SK-MEL-5 (cell line): ENCODE results near the gene VSIG10L2. TPM values are rescaled to one million over a fixed set of nuclear protein-coding genes. Genes with fewer than 3 reads are reported as not detected.

ENCODE experiments used
- DNase-seq: peaks from one replicate; pipeline ENCODE4 v3.0.0-alpha.2; 2016; ENCODE audit warnings: low read depth, low spot score
- in situ Hi-C: cut with HindIII; loops from 2 replicates; pipeline ENCODE4 v1.10.0; 2016; ENCODE audit warnings: low sequenced_read_pairs, high pct_unique_total_duplicates, low pct_unique_long_range_greater_than_20kb
- total RNA-seq: library from RNA; depleted of rRNA; stranded (reverse); fragments of >200 nt; shearing (Covaris generic); gene quantifications from 2 replicates; pipeline ENCODE4 v1.2.3, GENCODE V29; 2014

VSIG10L2 gene
- total RNA-seq, 1 experiment from 2014 or later: not detected

DNA sequence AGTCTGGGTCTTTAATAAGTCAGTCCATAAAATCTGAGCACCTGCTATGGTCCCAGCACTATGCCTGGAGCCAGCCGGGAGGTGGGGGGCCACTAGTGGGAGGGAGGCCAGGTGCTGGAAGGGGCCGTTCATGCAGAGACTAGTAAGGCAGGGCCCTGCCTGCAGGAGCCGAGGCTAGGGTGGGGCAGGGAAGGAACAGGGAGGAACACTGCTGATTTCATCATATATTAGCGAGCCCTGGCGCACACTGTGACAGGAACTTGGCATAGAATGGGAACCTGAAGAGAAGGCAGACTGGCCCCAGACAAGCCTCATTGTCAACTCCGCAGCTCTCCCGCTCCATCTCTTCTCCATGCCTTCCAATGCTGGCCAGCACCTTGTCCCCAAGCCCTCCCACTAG lies 7.1 kb downstream of the VSIG10L2 start:
- DNase-seq: no peak
- in situ Hi-C loops: no loop called here

DNA sequence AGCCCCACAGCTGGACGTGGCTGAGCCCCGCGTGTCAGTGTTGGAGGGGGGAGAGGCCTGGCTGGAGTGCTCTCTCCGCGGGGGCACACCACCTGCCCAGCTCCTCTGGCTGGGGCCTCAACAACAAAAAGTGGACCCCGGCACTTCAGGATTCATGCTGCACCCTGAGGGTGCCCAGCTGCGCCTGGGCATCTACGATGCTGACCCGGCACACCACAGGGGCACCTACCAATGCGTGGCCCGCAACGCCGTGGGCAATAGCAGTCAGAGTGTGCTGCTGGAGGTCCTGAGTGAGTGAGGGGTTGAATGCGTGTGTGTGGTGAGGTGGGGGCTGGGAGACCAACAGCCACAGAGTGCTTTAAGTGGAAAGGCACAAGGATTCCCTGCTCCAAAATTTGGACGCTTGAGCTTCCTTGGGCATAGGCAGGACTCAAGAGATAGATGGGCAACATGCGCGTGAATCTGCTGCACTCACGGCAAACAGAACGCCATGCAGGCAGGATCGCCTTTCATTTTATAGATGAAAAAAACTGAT lies 7.6 kb downstream of the VSIG10L2 start:
- DNase-seq: no peak
- in situ Hi-C loops: no loop called here

DNA sequence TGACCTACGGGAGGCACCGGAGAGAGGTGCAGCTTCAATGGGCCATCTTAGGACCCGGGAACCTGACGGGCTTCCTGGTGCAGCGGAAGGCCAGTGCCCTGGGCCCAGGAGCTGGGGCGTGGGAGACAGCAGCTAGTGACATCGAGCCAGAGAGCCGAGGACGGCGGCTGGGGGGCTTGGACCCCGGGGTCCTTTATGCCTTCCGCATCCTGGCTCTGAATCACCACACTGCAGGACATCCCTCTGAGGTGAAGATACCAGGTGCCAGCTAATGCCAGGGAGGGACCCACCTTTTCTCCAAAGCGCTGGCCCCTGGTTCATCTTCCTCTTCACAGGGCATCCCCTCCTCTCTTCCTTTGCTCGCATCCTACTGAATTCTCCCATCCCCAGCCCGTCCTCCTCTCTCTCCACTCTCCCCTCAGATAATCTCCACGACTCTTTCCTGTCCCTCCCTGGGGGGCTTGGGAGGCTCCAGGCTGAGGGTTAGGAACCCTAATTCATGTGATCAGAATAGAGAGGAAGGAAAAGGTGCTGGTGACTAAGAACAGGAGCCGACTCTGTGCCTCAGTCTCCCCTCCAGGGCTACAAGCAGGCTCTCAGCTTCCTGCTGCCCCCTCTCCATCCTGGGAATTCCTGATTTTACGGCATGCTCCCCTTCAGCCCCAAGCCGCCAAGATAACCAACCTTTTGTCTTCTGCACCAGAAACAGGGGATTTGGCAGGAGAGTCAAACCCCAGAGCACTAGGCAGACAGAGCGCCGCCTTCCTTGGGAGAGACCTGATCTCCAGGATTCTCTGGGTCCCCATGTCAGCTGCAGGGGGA lies 8.5 kb downstream of the VSIG10L2 start:
- no peak for DNase-seq
- in situ Hi-C loops: no loop called here

DNA sequence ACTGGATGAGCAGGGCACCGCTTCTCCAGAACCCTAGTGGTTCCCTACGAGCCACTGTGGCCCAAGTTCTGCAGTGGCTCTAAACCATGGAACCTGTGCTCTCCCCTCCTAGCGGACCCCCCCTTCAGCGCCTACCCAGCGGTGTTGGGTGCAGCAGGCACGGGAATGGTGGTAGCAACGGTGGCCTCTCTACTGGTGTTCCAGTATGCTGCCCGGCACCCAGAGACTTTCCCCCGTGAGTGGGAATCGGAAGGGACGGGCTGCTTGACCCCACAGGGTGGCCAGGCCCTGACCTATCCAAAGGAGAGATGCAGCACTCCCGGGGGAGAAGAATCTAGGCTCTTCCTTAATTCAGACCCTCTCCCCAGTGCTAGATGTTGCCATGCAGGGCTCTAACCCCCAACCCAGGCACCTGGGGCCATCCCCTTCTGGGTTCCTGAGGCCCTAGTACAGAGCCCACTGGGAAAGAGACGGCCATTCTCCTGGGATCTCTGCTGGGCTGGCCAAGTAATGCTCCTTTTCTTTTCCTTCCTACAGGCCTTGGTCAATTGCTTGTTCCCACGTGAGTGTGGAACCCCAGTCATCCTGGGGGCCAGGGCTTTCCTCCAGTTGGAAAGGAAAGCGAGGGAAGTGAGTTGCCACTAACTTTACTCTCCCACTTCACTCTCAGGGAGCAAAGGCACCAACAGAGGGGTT lies 9.2 kb downstream of the VSIG10L2 start:
- in situ Hi-C loops: no loop called here
- no peak for DNase-seq

DNA sequence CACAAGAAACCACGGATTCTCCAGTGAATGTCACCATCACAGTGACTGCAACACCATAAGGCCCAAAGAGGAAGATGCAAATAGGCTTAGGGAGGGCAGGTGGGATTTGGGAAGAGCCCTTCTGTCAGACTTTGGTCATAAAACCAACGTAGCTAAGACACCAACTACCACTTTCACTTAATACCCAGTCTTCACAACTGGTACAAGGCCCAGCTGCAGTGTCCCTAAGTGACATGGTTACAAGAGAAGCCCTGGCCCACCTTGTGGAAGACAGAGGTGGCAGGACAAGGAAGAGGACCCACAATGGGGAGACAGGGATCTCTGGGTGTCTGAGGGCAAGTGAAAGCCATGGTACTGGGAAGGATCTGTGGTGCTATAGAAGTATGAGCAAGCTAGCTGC lies 10.0 kb downstream of the VSIG10L2 start:
- in situ Hi-C loops: no loop called here
- DNase-seq: no peak

DNA sequence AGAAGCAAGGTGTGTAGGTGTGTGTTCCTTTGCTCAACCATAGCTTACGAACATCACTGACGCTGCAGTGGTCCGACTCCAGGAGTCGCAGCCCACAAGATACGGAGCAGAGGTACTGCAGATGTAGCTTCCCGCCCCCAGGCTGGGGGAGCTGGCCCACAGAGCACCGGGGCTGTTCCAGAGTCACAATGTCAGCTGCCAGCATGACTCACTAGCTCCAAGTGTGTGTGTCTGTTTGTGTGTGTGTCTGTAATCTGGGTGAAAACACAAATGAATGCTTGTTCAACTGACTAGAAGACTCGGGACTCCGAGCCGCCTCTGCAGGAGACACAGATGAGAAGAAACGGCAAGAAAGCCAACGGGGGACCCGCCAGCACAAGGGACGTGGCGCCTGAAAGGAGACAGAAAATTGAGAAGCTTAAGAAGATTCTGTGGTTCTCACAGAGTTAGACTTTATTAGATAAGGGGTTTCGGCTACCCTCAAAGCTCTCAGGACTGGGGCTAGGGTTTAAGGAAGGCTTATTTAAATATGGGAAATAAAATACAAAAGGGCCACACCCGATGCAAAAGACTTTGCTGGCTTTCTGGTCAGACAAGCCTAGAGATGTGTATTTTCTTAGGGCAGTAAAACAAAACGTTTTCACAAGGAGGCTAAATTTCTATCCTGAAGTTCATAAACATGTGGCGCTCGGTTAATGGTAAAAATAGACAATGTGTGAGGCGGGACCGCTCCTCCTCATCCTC lies 10.7 kb downstream of the VSIG10L2 start:
- peak; percentile 53 for DNase-seq
- in situ Hi-C loops: no loop called here

DNA sequence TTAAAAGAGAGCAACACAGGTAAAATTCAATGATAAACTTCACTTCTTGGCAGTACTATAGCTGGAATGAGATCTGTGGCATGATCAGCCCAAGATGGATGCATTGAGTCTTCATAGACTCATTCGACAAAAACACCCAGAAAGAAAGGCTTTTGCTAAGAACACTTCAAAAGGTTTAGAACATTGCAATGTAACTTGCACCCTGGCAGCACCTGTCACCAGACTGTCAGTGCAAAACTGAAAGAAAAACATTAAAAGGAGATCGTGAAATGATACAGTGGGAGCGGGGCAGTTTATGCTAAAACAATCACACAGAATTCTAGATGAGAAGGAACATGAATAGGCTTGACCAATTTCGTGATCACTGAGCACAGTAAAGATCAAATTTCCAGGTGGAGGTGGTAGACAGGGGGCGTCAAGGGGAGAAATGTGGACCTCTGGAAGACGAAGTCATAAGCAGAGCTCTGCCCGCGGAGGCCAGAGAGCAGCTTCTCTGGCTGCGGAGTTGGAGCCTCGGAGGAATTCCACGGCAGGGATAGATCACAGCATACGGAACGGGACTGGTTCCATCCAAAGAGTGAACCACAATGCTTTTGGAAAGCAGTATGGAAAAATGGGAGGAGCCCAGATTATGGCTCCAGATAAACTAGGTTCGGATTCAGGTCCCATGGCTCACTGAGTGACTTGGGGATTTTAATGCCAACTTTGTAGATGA lies 11.9 kb downstream of the VSIG10L2 start:
- in situ Hi-C loops: no loop called here
- no peak for DNase-seq

DNA sequence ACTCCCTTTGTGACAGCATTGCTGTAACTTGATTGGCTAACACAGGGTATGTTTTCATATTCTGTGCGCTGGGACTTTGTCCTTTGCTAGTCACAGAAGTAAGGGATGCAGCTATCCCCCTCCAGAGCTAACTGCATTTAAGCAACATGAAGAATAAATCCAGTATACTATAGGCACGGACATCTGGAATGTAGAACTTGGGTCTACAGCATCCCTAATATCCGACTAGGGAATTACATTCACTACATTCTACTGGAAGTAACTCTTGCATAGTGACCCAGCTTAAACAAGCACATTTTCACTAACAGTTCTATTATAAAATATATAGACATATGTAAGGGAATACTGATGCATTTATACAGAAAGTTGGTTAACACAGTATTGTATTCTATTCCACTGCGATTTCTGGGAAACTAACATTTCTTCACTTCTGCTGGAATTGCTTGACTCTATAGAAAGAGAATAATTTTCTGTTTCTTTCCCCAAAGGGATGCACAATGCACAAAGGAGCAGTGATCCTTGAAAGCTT lies 13.1 kb downstream of the VSIG10L2 start:
- no peak for DNase-seq
- in situ Hi-C loops: no loop called here

DNA sequence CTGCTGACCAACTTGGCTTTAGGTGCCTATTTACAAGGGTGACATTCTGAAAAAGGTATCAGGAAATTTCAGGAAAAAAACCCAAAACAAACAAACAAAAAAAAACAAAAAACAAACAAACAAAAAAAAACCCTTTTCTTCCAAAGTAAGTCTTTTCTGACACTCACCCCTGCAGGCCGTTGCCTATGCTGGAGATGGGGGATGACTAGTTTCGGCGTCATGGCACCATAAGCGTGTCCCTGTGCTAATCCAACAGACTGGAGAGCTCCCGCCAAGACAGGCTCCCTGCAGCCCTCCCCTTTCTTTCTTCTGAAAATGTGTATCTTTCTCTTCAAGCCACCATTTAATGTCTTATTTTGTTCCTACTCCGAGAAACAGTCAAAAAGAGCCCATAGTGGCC lies 13.7 kb downstream of the VSIG10L2 start:
- no peak for DNase-seq
- in situ Hi-C loops: no loop called here

DNA sequence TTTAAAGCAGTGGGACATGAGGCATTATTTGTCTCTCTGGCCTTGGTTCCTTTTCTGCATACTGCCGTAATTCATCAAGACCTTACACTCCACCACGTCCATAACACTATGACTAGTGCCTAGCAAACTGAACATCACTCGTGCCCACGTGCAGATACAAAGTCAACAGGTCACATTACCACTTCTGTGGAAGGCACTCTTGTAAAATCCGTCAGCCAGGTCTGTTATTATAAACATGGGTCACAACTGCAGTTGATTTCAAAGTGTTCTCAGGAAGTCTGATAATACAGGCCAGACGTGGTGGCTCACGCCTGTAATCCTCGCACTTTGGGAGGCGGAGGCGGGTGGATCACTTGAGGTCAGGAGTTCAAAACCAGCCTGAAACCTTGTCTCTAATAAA lies 14.1 kb downstream of the VSIG10L2 start:
- in situ Hi-C loops: no loop called here
- no peak for DNase-seq

DNA sequence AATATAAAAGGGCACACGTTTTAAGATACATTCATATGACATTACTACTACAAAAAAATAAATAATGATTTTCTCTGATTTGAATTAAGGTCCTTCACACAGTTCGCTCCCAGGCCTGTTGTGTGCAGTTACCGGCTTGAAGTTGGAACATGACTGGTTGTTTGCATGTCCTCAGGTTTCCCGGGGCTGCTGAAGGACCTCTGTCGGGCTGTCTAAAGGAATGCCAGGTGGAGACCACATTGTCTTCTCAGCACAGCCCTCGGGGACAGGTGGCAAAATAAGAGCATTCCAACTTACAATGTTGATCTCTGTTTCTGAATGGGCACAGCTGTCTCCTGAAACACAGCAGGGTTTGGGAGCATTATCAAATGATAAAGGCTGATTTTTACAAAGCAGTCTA lies 14.9 kb downstream of the VSIG10L2 start:
- DNase-seq: no peak
- in situ Hi-C loops: no loop called here

DNA sequence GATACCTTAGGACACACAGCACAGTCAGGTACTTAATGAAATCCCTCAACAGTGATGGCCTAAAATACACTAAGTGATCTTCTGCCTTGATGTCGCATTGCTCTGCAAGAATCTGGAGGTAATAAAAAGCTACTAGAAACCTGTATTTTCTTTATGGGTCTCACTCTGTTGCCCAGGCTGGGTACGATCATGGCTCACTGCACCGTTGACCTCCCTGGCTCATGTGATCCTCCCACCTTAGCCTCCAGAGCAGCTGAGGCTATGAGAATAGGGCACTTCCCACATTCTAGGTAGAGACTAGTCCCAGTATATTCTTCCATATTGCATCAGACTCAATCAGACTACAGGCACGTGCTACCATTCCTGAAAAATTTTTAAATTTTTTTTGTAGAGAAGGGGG lies 21.7 kb downstream of the VSIG10L2 start:
- in situ Hi-C loops: no loop called here
- no peak for DNase-seq

DNA sequence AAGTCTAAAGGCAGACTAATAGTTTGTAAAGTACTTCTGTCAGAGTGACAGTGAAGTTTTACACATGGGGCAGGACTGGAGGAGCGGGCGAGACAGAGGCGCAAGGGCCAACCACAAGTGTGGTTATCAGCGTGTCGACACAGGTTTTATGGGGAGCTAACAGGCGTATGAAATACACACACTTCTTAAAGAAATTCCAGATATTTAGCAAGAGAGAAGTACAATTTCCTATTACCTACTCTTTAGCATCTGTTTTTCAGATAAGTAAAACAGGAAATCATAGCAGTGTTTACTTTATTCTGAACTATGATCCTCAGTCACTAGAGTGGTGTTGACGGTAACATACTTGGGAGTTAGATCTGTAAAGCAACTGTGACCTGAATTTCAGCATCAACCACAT lies 22.5 kb downstream of the VSIG10L2 start:
- DNase-seq: no peak

DNA sequence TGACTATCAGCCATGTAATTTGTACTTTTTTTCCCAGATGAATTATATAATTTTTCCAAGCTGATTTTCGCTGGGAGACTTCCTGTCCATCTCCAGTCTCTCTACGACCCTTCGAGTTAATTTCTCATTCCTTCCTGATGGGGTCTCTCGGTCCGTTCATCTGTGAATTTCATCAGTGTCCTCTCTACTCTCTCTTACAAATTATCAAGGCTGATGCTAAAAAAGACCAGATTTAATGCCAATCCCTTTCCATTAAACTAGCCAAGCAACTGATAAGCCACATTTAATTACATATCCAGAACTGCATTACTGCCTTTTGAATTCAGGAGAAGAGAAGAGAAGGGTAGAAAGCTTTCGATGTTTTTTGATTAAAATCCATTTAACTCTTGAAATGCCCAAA lies 25.8 kb downstream of the VSIG10L2 start:
- in situ Hi-C loops: no loop called here
- no peak for DNase-seq

More for the DNA sequence above, 22.5 kb downstream of the VSIG10L2 start:
- in situ Hi-C loops: no loop called here

DNA sequence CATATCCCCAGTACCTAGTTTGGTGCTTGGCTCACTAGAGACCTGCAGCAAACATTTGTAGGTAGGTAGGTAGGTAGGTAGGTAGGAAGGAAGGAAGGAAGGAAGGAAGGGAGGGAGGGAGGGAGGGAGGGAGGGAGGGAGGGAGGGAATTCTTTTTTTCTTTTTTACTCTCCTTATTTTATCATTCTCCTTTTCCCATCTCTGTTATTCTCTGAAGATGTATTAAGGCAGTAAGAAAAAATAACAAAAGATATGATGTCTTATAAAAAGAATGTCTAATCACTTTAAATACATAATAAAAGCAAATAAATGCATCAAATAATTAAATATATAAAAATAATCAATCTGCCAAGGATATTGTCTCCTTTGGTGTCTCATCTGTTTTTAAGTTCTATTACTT lies 28.4 kb downstream of the VSIG10L2 start:
- DNase-seq: no peak

DNA sequence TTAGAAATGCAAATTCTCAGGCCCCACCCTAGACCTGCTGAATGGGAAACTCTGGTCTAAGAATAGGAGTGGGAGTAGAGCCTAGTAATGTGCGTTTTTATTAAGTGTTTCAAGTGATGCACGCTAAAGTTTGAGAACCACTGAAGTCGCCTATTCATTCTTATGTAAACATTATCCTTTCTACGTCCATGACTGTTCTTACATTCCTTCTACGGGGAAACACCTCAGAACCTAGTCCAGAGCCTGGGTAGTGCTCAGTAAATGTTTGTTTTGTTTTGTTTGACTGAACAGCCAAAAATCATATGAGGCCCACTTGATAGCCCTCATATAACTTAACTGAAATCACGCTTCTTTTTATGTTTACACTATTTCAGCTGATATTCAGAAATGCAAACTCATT lies 29.8 kb downstream of the VSIG10L2 start:
- no peak for DNase-seq
- in situ Hi-C loops: no loop called here

More for the DNA sequence above, 28.4 kb downstream of the VSIG10L2 start:
- in situ Hi-C loops: no loop called here

DNA sequence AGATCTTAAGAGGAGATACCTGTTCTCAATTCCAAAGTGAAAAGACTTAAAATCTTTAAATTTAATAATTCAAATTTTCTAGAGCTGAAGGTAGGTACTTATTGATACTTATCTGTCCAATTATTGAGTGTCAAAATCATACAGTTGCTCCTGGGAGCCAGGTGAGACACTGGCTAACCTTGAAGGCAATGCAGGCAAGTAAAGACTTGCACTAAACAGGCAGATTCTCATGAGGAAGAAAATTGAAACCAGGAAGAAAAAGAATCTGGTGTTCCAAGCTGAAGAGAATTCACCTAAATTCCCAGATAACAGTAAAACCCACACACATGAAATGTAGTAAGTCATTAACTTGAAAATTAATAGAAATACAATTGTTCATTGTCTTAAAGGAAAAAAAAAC lies 30.3 kb downstream of the VSIG10L2 start:
- in situ Hi-C loops: no loop called here
- no peak for DNase-seq
